Mucosa of stomach (tissue), 1 donor: ENCODE measurements around the gene RFC1.

Experiments
- H3K27me3 ChIP-seq: one replicate; pipeline ENCODE4 v1.7.0; 2013; ENCODE audit warnings: mild to moderate bottlenecking, low read length; ENCODE audit not compliant: control insufficient read depth, insufficient read depth
- H3K36me3 ChIP-seq: one replicate; pipeline ENCODE4 v1.7.0; 2013; ENCODE audit warnings: low read length; ENCODE audit not compliant: control insufficient read depth, insufficient read depth
- H3K4me1 ChIP-seq: one replicate; pipeline ENCODE4 v1.7.0; 2013; ENCODE audit warnings: mild to moderate bottlenecking, low read length; ENCODE audit not compliant: control insufficient read depth, insufficient read depth
- H3K4me3 ChIP-seq: one replicate; pipeline ENCODE4 v1.7.0; 2013; ENCODE audit warnings: low read length
- H3K9ac ChIP-seq: one replicate; pipeline ENCODE4 v1.7.0; 2013; ENCODE audit warnings: mild to moderate bottlenecking, low read length, moderate library complexity
- H3K9me3 ChIP-seq: one replicate; pipeline ENCODE4 v1.7.0; 2013; ENCODE audit warnings: mild to moderate bottlenecking, low read length, moderate library complexity; ENCODE audit not compliant: control insufficient read depth
- donor health status: Pancreatic carcinoma.

Gene RFC1

DNA sequence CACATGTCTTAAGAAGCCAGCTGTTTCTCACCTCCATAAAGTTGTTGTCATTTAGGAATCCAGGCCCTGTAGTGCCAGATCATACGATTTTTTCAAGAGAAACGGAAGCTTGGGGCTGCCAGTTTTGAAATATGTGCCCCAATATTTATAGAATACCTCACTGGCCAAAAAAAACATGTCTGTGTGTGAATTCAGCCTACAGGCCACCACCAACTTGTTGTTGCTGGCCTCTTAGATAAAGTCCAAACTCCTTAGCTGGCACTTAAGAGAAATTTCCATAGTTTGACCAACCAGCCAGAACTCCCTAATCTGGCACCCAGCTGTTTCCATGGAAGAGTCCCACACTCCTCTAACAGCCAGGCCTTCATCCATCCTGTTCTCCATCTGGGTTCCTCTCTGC lies 109.7 kb downstream of the RFC1 start:
- Histone ChIP-seq H3K9me3 (no peaks in the 10 kb centered on the region), H3K4me1 (no peaks in the 10 kb centered on the region), H3K9ac (no peak overlapping the region), H3K27me3 (no peaks in the 10 kb centered on the region), H3K36me3 (no peaks in the 10 kb centered on the region), H3K4me3 (no peak overlapping the region)

DNA sequence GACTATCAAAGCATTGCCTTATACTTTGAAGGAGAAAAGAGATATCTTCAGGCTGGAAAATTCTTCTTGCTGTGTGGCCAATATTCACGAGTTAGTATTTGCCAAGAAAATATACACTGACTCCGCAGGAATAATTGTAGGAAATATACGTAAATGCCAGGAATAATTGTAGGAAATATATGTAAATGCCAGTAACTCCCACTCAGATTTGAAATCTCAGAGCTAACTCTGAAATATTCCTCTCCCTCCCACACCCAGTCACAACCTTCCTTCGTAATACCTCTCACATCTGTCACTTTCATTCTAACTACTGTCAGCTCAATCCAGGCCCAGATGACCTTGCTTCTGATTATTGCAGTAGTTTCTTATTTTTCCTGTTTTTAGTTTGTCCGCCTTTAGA lies 110.3 kb downstream of the RFC1 start:
- no peak overlapping the region for H3K9ac ChIP-seq
- H3K4me3 ChIP-seq: no peak overlapping the region
- H3K4me1 ChIP-seq: no peaks in the 10 kb centered on the region
- no peaks in the 10 kb centered on the region for H3K27me3 ChIP-seq
- H3K36me3 ChIP-seq: no peaks in the 10 kb centered on the region
- H3K9me3 ChIP-seq: no peaks in the 10 kb centered on the region

GRCh38 chr4:39255266-39255665 lies 110.9 kb downstream of the RFC1 start:
- H3K36me3 ChIP-seq: no peaks in the 10 kb centered on the region

GRCh38 chr4:39243462-39243861 lies 122.7 kb downstream of the RFC1 start:
- Histone ChIP-seq H3K4me3 (no peak overlapping the region), H3K4me1 (no peaks in the 10 kb centered on the region), H3K9ac (no peak overlapping the region), H3K9me3 (no peaks in the 10 kb centered on the region), H3K36me3 (no peaks in the 10 kb centered on the region), H3K27me3 (no peaks in the 10 kb centered on the region)

More at GRCh38 chr4:39255266-39255665, 110.9 kb downstream of the RFC1 start:
- no peaks in the 10 kb centered on the region for H3K4me1 ChIP-seq
- H3K4me3 ChIP-seq: no peak overlapping the region
- no peak overlapping the region for H3K9ac ChIP-seq
- no peaks in the 10 kb centered on the region for H3K9me3 ChIP-seq
- H3K27me3 ChIP-seq: no peaks in the 10 kb centered on the region
